Fibroblast of lung (primary cell): ENCODE results near the gene VAMP4.

ENCODE experiments used
- EZH2 ChIP-seq: IDR thresholded peaks from 2 replicates; pipeline ENCODE4 v1.5.1; 2012; ENCODE audit warnings: low read length, control low read depth, mild to moderate bottlenecking; ENCODE audit errors: missing control alignments
- TF ChIP-seq, protein P1 (sequence below), 2 donors: IDR thresholded peaks in 1 of 2; conservative IDR thresholded peaks in 1 of 2; 1 replicate in 1 of 2; 2 replicates in 1 of 2; pipeline ENCODE4 v1.5.1; 2011 to 2012; ENCODE audit warnings: low read length in 2 of 2, control low read depth in 1 of 2, inconsistent platforms in 1 of 2, low read depth in 1 of 2, mild to moderate bottlenecking in 1 of 2

DNA sequence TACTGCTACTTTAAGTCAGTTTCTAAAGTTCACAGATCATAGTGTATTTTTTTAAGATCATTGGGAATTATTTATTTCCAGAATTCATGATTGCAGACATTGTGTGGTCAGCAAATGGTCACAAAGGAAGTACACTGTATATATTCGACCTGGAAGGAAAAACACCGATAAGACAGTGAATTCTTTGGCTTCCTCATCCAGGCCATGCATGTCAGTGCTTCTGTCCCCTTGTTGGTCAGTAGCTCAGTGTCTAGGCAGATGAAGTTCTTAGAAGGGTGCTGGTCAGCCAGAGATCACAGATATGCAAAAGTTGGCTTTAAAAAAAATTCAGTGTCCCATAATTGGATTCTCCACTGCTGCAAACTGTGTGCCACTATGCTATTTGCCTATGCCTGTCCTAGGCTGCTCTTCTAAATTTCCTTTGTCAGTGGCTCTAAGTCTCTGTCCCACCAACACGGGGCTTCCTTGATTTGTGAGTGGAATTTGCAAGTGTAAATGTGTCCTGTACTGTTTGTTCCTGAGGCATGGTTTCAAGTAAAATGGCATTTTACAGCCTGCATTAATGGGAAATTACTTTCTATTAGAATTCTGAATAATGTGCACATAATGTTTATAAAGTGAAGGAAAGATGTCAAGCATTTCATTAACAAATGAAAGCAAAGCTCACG lies 12.0 kb upstream of the VAMP4 start:
- TF ChIP-seq, protein P1, sequence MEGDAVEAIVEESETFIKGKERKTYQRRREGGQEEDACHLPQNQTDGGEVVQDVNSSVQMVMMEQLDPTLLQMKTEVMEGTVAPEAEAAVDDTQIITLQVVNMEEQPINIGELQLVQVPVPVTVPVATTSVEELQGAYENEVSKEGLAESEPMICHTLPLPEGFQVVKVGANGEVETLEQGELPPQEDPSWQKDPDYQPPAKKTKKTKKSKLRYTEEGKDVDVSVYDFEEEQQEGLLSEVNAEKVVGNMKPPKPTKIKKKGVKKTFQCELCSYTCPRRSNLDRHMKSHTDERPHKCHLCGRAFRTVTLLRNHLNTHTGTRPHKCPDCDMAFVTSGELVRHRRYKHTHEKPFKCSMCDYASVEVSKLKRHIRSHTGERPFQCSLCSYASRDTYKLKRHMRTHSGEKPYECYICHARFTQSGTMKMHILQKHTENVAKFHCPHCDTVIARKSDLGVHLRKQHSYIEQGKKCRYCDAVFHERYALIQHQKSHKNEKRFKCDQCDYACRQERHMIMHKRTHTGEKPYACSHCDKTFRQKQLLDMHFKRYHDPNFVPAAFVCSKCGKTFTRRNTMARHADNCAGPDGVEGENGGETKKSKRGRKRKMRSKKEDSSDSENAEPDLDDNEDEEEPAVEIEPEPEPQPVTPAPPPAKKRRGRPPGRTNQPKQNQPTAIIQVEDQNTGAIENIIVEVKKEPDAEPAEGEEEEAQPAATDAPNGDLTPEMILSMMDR (conservative IDR thresholded peaks at IDR 0.05 in 1 of 2, IDR thresholded peaks at IDR 0.05 in 1 of 2; ENCODE audit: low read depth in 1 of 2, low read length in 2 of 2) = no peak
- TF ChIP-seq EZH2 = no peak
